HepG2 (cell line): ENCODE measurements around the gene SNX15. TPM values are rescaled to one million over a fixed set of nuclear protein-coding genes. Genes with fewer than 3 reads are reported as not detected.

Source experiments
- CAMTA2 ChIP-seq: sonication (generic); formaldehyde crosslinking; IDR thresholded peaks from 2 replicates; pipeline ENCODE4 v1.4.0; 2020; ENCODE audit warnings: mild to moderate bottlenecking, missing genetic modification reagents, borderline replicate concordance
- ELF4 ChIP-seq: sonication (generic); formaldehyde crosslinking; IDR thresholded peaks from 2 replicates; pipeline ENCODE4 v1.5.0; 2020; ENCODE audit warnings: missing genetic modification reagents, mild to moderate bottlenecking, moderate library complexity, borderline replicate concordance
- HOXA3 ChIP-seq: sonication (generic); formaldehyde crosslinking; IDR thresholded peaks from 2 replicates; pipeline ENCODE4 v1.5.0; 2020; ENCODE audit warnings: missing genetic modification reagents
- MED8 ChIP-seq: sonication (generic); formaldehyde crosslinking; IDR thresholded peaks from 2 replicates; pipeline ENCODE4 v1.8.1; 2023; ENCODE audit warnings: mild to moderate bottlenecking, missing genetic modification reagents; ENCODE audit not compliant: insufficient replicate concordance
- NFIB ChIP-seq: sonication (generic); formaldehyde crosslinking; IDR thresholded peaks from 2 replicates; pipeline ENCODE4 v1.9.0; 2021; ENCODE audit warnings: missing genetic modification reagents, mild to moderate bottlenecking, borderline replicate concordance
- NRL ChIP-seq: sonication (generic); formaldehyde crosslinking; IDR thresholded peaks from 2 replicates; pipeline ENCODE4 v1.5.0; 2020; ENCODE audit warnings: missing genetic modification reagents, mild to moderate bottlenecking, moderate library complexity, borderline replicate concordance
- PBX3 ChIP-seq: sonication (generic); formaldehyde crosslinking; IDR thresholded peaks from 2 replicates; pipeline ENCODE4 v1.8.1; 2023; ENCODE audit warnings: missing genetic modification reagents, inconsistent platforms, borderline replicate concordance
- RFXANK ChIP-seq: IDR thresholded peaks from 2 replicates; pipeline ENCODE4 v1.6.1; 2016
- SRY ChIP-seq: sonication (generic); formaldehyde crosslinking; IDR thresholded peaks from 2 replicates; pipeline ENCODE4 v1.8.0; 2022; ENCODE audit warnings: mild to moderate bottlenecking, missing genetic modification reagents
- TGIF2 ChIP-seq: IDR thresholded peaks from 2 replicates; pipeline ENCODE4 v1.6.1; 2016; ENCODE audit warnings: control low read depth, missing compliant biosample characterization
- TRAFD1 ChIP-seq: sonication (generic); formaldehyde crosslinking; IDR thresholded peaks from 2 replicates; pipeline ENCODE4 v1.5.1; 2020; ENCODE audit warnings: missing genetic modification reagents, mild to moderate bottlenecking, borderline replicate concordance
- ZBTB4 ChIP-seq: sonication (generic); formaldehyde crosslinking; IDR thresholded peaks from 2 replicates; pipeline ENCODE4 v1.4.0; 2020; ENCODE audit warnings: missing genetic modification reagents, mild to moderate bottlenecking, borderline replicate concordance
- ZC3H13 ChIP-seq: sonication (generic); formaldehyde crosslinking; IDR thresholded peaks from 2 replicates; pipeline ENCODE4 v1.8.1; 2023; ENCODE audit warnings: mild to moderate bottlenecking, missing genetic modification reagents, moderate library complexity
- ZNF12 ChIP-seq: sonication (generic); formaldehyde crosslinking; IDR thresholded peaks from 2 replicates; pipeline ENCODE4 v1.5.0; 2020; ENCODE audit warnings: missing genetic modification reagents
- ZNF235 ChIP-seq: sonication (generic); formaldehyde crosslinking; IDR thresholded peaks from 2 replicates; pipeline ENCODE4 v1.8.1; 2023; ENCODE audit warnings: mild to moderate bottlenecking, missing genetic modification reagents, borderline replicate concordance
- ZNF501 ChIP-seq: sonication (generic); formaldehyde crosslinking; IDR thresholded peaks from 2 replicates; pipeline ENCODE4 v1.5.1; 2020; ENCODE audit warnings: mild to moderate bottlenecking, moderate library complexity, missing genetic modification reagents
- ZNF510 ChIP-seq: sonication (generic); formaldehyde crosslinking; IDR thresholded peaks from 2 replicates; pipeline ENCODE4 v1.4.0; 2020; ENCODE audit warnings: low read depth, mild to moderate bottlenecking, missing genetic modification reagents
- ZNF572 ChIP-seq: sonication (generic); formaldehyde crosslinking; IDR thresholded peaks from 2 replicates; pipeline ENCODE4 v1.5.1; 2020; ENCODE audit warnings: mild to moderate bottlenecking, missing genetic modification reagents
- ZNF790 ChIP-seq: sonication (generic); formaldehyde crosslinking; IDR thresholded peaks from 2 replicates; pipeline ENCODE4 v1.8.0; 2022; ENCODE audit warnings: missing genetic modification reagents, mild to moderate bottlenecking, borderline replicate concordance
- polyA plus RNA-seq, 8 experiments: library from polyadenylated mRNA; depleted of rRNA in 3 of 8; stranded (reverse) in 7 of 8; unstranded in 1 of 8; fragments of >200 nt; fragmentation: Illumina TruSeq in 4 of 8; extraction: Trizol in 4 of 8; gene quantifications; 2 replicates each; pipeline versions ENCODE4 v1.2.1 to v1.2.3, GENCODE V29; 2011 to 2016; ENCODE audit warnings: low read depth in 4 of 8, missing spikeins in 1 of 8, mixed read lengths in 1 of 8; ENCODE audit not compliant: insufficient read depth in 1 of 8
- total RNA-seq, 5 experiments: library from RNA; depleted of rRNA; stranded (reverse); fragments of >200 nt; fragmentation: Illumina TruSeq; extraction: Trizol; gene quantifications; 2 replicates each; pipeline ENCODE4 v1.2.3, GENCODE V29; 2016; ENCODE audit warnings: low read depth in 1 of 5
- TF ChIP-seq, protein P1 (sequence below): sonication (generic); formaldehyde crosslinking; IDR thresholded peaks from 2 replicates; pipeline ENCODE4 v1.5.0; 2020; ENCODE audit warnings: missing genetic modification reagents
- TF ChIP-seq, protein P2 (sequence below): sonication (generic); formaldehyde crosslinking; IDR thresholded peaks from 2 replicates; pipeline ENCODE4 v1.4.0; 2020; ENCODE audit warnings: mild to moderate bottlenecking, missing genetic modification reagents

SNX15 gene
- total and polyA plus RNA-seq, 2 of the 13 experiments (the other 11 are each of a cell fraction or from before 2014, with no cell fraction given): 19.1 to 22.6 TPM

- TF ChIP-seq ZNF790 (CRISPR knock-in tag) (0 out of 2 replicates have a peak, but pooled peaks have one; percentile 7), MED8 (CRISPR knock-in tag) (peak; percentile 58), ZNF501 (peak; percentile 41; the same call in 1 of the 2 replicates), HOXA3 (CRISPR knock-in tag) (peak; percentile 29; the same call in 1 of the 2 replicates), ZNF510 (CRISPR knock-in tag) (peak; percentile 83), ZNF12 (CRISPR knock-in tag) (no peak; the same call in 1 of the 2 replicates), TGIF2 (no peak), RFXANK (CRISPR knock-in tag) (no peak), ZNF572 (CRISPR knock-in tag) (no peak), NRL (CRISPR knock-in tag) (peak; percentile 80), ZC3H13 (0 out of 2 replicates have a peak, but pooled peaks have one; percentile 34), ELF4 (CRISPR knock-in tag) (peak; percentile 36; the same call in 1 of the 2 replicates), SRY (CRISPR knock-in tag) (peak; percentile 24), TRAFD1 (CRISPR knock-in tag) (no peak), ZNF235 (CRISPR knock-in tag) (no peak; the same call in 1 of the 2 replicates), ZBTB4 (no peak; the same call in 1 of the 2 replicates), PBX3 (CRISPR knock-in tag) (no peak), CAMTA2 (CRISPR knock-in tag) (0 out of 2 replicates have a peak, but pooled peaks have one; percentile 67), NFIB (CRISPR knock-in tag) (no peak)
- TF ChIP-seq, protein P1, sequence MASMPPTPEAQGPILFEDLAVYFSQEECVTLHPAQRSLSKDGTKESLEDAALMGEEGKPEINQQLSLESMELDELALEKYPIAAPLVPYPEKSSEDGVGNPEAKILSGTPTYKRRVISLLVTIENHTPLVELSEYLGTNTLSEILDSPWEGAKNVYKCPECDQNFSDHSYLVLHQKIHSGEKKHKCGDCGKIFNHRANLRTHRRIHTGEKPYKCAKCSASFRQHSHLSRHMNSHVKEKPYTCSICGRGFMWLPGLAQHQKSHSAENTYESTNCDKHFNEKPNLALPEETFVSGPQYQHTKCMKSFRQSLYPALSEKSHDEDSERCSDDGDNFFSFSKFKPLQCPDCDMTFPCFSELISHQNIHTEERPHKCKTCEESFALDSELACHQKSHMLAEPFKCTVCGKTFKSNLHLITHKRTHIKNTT (CRISPR knock-in tag): no peak
- TF ChIP-seq, protein P2, sequence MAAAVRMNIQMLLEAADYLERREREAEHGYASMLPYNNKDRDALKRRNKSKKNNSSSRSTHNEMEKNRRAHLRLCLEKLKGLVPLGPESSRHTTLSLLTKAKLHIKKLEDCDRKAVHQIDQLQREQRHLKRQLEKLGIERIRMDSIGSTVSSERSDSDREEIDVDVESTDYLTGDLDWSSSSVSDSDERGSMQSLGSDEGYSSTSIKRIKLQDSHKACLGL (CRISPR knock-in tag): peak; percentile 66
These were observed 13.1 kb upstream of the SNX15 start, which contains the start of gene ARL2 (continued) for GRCh38 chr11:65013888-65014725.
